Placental pericyte (primary cell): ENCODE results near the gene WASHC1. TPM values are rescaled to one million over a fixed set of nuclear protein-coding genes. Genes with fewer than 3 reads are reported as not detected.

ENCODE experiments used
- total RNA-seq: library from RNA; depleted of rRNA; stranded (reverse); fragments of >200 nt; gene quantifications from 2 replicates; pipeline ENCODE4 v1.2.3, GENCODE V29; 2012

WASHC1 gene, protein sequence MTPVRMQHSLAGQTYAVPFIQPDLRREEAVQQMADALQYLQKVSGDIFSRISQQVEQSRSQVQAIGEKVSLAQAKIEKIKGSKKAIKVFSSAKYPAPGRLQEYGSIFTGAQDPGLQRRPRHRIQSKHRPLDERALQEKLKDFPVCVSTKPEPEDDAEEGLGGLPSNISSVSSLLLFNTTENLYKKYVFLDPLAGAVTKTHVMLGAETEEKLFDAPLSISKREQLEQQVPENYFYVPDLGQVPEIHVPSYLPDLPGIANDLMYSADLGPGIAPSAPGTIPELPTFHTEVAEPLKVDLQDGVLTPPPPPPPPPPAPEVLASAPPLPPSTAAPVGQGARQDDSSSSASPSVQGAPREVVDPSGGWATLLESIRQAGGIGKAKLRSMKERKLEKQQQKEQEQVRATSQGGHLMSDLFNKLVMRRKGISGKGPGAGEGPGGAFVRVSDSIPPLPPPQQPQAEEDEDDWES
- 4.9 and 5.3 TPM in 2 replicates for total RNA-seq

DNA sequence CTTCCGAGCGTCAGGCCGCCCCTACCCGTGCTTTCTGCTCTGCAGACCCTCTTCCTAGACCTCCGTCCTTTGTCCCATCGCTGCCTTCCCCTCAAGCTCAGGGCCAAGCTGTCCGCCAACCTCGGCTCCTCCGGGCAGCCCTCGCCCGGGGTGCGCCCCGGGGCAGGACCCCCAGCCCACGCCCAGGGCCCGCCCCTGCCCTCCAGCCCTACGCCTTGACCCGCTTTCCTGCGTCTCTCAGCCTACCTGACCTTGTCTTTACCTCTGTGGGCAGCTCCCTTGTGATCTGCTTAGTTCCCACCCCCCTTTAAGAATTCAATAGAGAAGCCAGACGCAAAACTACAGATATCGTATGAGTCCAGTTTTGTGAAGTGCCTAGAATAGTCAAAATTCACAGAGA is at the start of gene WASHC1:
Gene WASHC1, minus strand, starts transcription at position 101 of the 400 bp plus-strand sequence. CDS start 4,457 bp downstream, outside the sequence.

Other genes with a start within 250 kb of the WASHC1 start
- 0.14 and 0.22 TPM in 2 replicates for gene FOXD4, start 89.0 kb upstream of the WASHC1 start, total RNA-seq
- 26.1 and 30.2 TPM in 2 replicates for gene ZNG1A, start 149.6 kb upstream of the WASHC1 start, total RNA-seq
- gene DOCK8, start 185.4 kb upstream of the WASHC1 start, total RNA-seq: 0.14 TPM in 1 of 2 replicates, not detected in the other